Breast epithelium (tissue), 4 donors: ENCODE data around the gene SLC38A10. TPM values are rescaled to one million over a fixed set of nuclear protein-coding genes. Genes with fewer than 3 reads are reported as not detected.

Source experiments
- DNase-seq, 2 donors: peaks; one replicate each; pipeline ENCODE4 v3.0.0-alpha.2; 2019; ENCODE audit warnings: low spot score in 2 of 2
- H3K27ac ChIP-seq, 2 donors: fragments of 200-600 bp; sonication (generic) in 1 of 2; one replicate each; pipeline ENCODE4 v1.5.1; 2016 to 2019; ENCODE audit warnings: mild to moderate bottlenecking in 1 of 2
- H3K27me3 ChIP-seq, 2 donors: fragments of 200-600 bp; sonication (generic) in 1 of 2; one replicate each; pipeline versions ENCODE4 v1.5.1 to v1.6.0; 2017 to 2019; ENCODE audit warnings: control low read depth in 1 of 2, mild to moderate bottlenecking in 1 of 2
- H3K36me3 ChIP-seq: fragments of 200-600 bp; one replicate; pipeline ENCODE4 v1.5.1; 2019
- H3K4me1 ChIP-seq, 2 donors: fragments of 200-600 bp; sonication (generic); one replicate each; pipeline ENCODE4 v1.5.1; 2016 to 2019; ENCODE audit warnings: control low read depth in 1 of 2
- H3K4me3 ChIP-seq, 3 donors: fragments of 200-600 bp; sonication (generic); 1 replicate in 2 of 3; 2 replicates in 1 of 3; pipeline ENCODE4 v1.5.1; 2016 to 2019; ENCODE audit warnings: mild to moderate bottlenecking in 3 of 3, moderate library complexity in 2 of 3
- H3K9me3 ChIP-seq, 2 donors: fragments of 200-600 bp; sonication (generic) in 1 of 2; one replicate each; pipeline ENCODE4 v1.5.1; 2016 to 2019; ENCODE audit warnings: control low read depth in 1 of 2
- CTCF ChIP-seq, 3 donors: fragments of 450-650 bp; IDR thresholded peaks; one replicate each; pipeline ENCODE4 v1.5.1; 2016 to 2017; ENCODE audit warnings: antibody characterized with exemption in 3 of 3, mild to moderate bottlenecking in 3 of 3, moderate library complexity in 3 of 3
- POLR2A ChIP-seq: fragments of 450-650 bp; IDR thresholded peaks from one replicate; pipeline ENCODE4 v1.6.1; 2016; ENCODE audit warnings: antibody characterized with exemption, mild to moderate bottlenecking, moderate library complexity
- POLR2AphosphoS5 ChIP-seq, 3 donors: sonication (generic); formaldehyde crosslinking; IDR thresholded peaks; one replicate each; pipeline ENCODE4 v1.6.1; 2017; ENCODE audit warnings: antibody characterized with exemption in 3 of 3
- intact Hi-C: fragments of 100-400 bp; cut with DNase I; formaldehyde crosslinking; loops from one replicate; pipeline ENCODE4 v1.15.1; 2023; ENCODE audit warnings: low total_unique reads
- total RNA-seq, 3 donors: library from RNA; depleted of rRNA; stranded (reverse); fragments of >200 nt; gene quantifications; one replicate each; pipeline ENCODE4 v1.1.0, GENCODE V29; 2016

SLC38A10 gene
- total RNA-seq, 3 donors from 2014 or later: 52.4 to 104 (median 85.2) TPM

GRCh38 chr17:81222906-81223761 is 72.0 kb downstream of the SLC38A10 start, which contains the start of gene CEP131:
Gene CEP131 (minus strand): TSS chr17:81222965. CDS start chr17:81220056, 2,909 bp downstream.
- Histone ChIP-seq H3K4me1 (peaks cover 8% of the 10 kb centered on the region in 2 donors), H3K4me3 (peak within 1 kb of the TSS; percentile 76 to 98 (median 84)), H3K27ac (peak within 1 kb of the TSS; percentile 66 to 77), H3K9me3 (no peaks in the 10 kb centered on the region), H3K36me3 (no peaks in the 10 kb centered on the region), H3K27me3 (no peaks in the 10 kb centered on the region)
- intact Hi-C loops: no loop called here
- no peak for TF ChIP-seq POLR2AphosphoS5 (IDR thresholded peaks at IDR 0.05)
- no peak for TF ChIP-seq POLR2A
- peak; percentile 99 for DNase-seq

- peak overlapping the region; percentile 76 to 98 (median 84) for H3K4me3 ChIP-seq
- peak overlapping the region; percentile 33 to 58 for H3K27ac ChIP-seq
- no peaks in the 10 kb centered on the region for H3K27me3 ChIP-seq
- peaks cover 8% of the 10 kb centered on the region in 2 donors for H3K4me1 ChIP-seq
- no peaks in the 10 kb centered on the region for H3K9me3 ChIP-seq
- TF ChIP-seq POLR2A (no peak), POLR2AphosphoS5 (IDR thresholded peaks at IDR 0.05) (peak in 1 of 3 donors; percentile 28)
- no peak for DNase-seq
- intact Hi-C loops: no loop called here
- H3K36me3 ChIP-seq: no peaks in the 10 kb centered on the region
Observed at GRCh38 chr17:81222620-81222905, 72.5 kb downstream of the SLC38A10 start.

GRCh38 chr17:81221842-81222619 is 73.1 kb downstream of the SLC38A10 start:
- Histone ChIP-seq H3K27ac (peak overlapping the region; percentile 33 to 58), H3K4me1 (peaks cover 8% of the 10 kb centered on the region in 2 donors), H3K27me3 (no peaks in the 10 kb centered on the region), H3K4me3 (peak overlapping the region; percentile 76 to 98 (median 84)), H3K9me3 (no peaks in the 10 kb centered on the region), H3K36me3 (no peaks in the 10 kb centered on the region)
- TF ChIP-seq CTCF (IDR thresholded peaks at IDR 0.05) (no peak), POLR2A (no peak), POLR2AphosphoS5 (IDR thresholded peaks at IDR 0.05) (no peak)
- DNase-seq: no peak
- intact Hi-C loops: no loop called here

- TF ChIP-seq POLR2AphosphoS5 (IDR thresholded peaks at IDR 0.05) (no peak), POLR2A (no peak), CTCF (IDR thresholded peaks at IDR 0.05) (no peak)
- intact Hi-C loops: no loop called here
- Histone ChIP-seq H3K4me1 (peaks cover 8% of the 10 kb centered on the region in 2 donors), H3K36me3 (no peaks in the 10 kb centered on the region), H3K27ac (no peak overlapping the region), H3K4me3 (peak overlapping the region in 2 of 3 donors; percentile 84 to 98), H3K9me3 (no peaks in the 10 kb centered on the region), H3K27me3 (no peaks in the 10 kb centered on the region)
- DNase-seq: no peak
Observed at GRCh38 chr17:81221371-81221841, 73.7 kb downstream of the SLC38A10 start.

GRCh38 chr17:81219476-81220180 is 75.5 kb downstream of the SLC38A10 start:
- Histone ChIP-seq H3K36me3 (no peaks in the 10 kb centered on the region), H3K27ac (no peak overlapping the region), H3K4me1 (peaks cover 8% of the 10 kb centered on the region in 2 donors), H3K9me3 (no peaks in the 10 kb centered on the region), H3K4me3 (no peak overlapping the region), H3K27me3 (no peaks in the 10 kb centered on the region)
- no peak for TF ChIP-seq CTCF (IDR thresholded peaks at IDR 0.05)
- no peak for TF ChIP-seq POLR2AphosphoS5 (IDR thresholded peaks at IDR 0.05)
- TF ChIP-seq POLR2A: no peak
- no peak for DNase-seq
- intact Hi-C loops: no loop called here
